ENCODE data around the gene TTI1. TPM values are rescaled to one million over a fixed set of nuclear protein-coding genes. Genes with fewer than 3 reads are reported as not detected.

TTI1 gene
- total RNA-seq, 1 experiment from 2014 or later = 26.9 TPM

DNA sequence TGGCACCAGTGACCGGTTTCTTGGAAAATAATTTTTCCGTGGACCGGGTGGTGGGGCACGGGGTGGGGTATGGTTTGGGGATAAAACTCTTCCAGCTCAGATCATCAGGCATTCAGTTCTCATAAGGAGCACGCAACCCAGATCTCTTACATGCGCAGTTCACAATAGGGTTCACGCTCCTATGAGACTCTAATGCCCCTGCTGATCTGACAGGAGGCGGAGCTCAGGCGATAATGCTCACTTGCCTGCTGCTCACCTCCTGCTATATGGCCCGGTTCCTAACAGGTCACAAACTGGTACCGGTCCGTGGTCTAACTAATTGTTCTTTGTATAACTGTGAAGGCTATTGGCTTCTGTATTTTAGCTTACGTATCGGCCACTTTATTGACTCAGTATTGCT, 78.6 kb downstream of the TTI1 start:
- Histone ChIP-seq H3K27ac (ENCODE audit: low read depth, low read length) (no peak overlapping the region), H3K27me3 (ENCODE audit: insufficient read depth, low read length) (peaks cover 8% of the 10 kb centered on the region; the same call in 1 of the 2 replicates), H3K9ac (ENCODE audit: low read length) (no peak overlapping the region), H3K4me2 (ENCODE audit: low read length) (no peak overlapping the region), H3K4me1 (ENCODE audit: control insufficient read depth in 1 of 2, insufficient read depth in 2 of 2, low read length in 2 of 2) (no peaks in the 10 kb centered on the region), H4K20me1 (ENCODE audit: insufficient read depth) (no peaks in the 10 kb centered on the region), H3K9me3 (ENCODE audit: control insufficient read depth in 1 of 2, insufficient read depth in 1 of 2, low read depth in 1 of 2, low read length in 2 of 2) (no peaks in the 10 kb centered on the region), H3K4me3 (replicated peaks in 1 of 2; ENCODE audit: low read depth in 1 of 2, low read length in 2 of 2) (no peak overlapping the region), H3K9me2 (ENCODE audit: insufficient read depth) (no peaks in the 10 kb centered on the region), H3K79me2 (ENCODE audit: insufficient read depth, low read length) (no peaks in the 10 kb centered on the region), H2AFZ (ENCODE audit: low read depth, low read length, poor library complexity, severe bottlenecking) (no peak overlapping the region), H3K36me3 (ENCODE audit: control insufficient read depth in 1 of 2, insufficient read depth in 2 of 2, low read length in 2 of 2) (no peaks in the 10 kb centered on the region)
- DNase-seq (ENCODE audit: low read depth, low spot score) (no peak), ATAC-seq (no peak)
- intact Hi-C loops (cut with micrococcal nuclease) = no loop called here
- BruUV-seq (replicated peaks) = no TSS peak
- RAD21 ChIA-PET (ENCODE audit: low non-redundant PET in 1 of 2, low total read pairs in 2 of 2, uncharacterized antibody in 2 of 2, unreplicated experiment in 2 of 2) = no interaction called here
- CTCF ChIA-PET = no interaction called here
- TF ChIP-seq EZH2phosphoT487 (IDR thresholded peaks at IDR 0.05; ENCODE audit: borderline replicate concordance) = no peak
- POLR2A ChIA-PET = no interaction called here

DNA sequence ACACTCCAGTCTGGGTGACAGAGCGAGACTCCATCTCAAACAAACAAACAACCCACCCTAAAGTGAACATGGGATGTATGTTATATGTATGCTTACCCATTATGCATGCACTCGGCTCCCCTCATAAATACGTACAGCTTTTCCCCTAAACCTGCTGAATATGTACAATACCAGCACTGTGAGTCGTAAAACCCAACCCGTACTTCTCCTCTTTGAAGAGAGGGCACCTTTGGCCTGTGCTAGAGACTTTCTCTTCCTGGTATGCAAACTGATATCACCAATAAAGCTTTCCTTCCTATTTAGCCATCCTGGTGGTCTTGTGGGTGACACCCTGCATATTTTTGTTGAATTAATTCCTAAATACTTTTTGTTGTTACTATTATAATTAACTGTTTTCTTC, 79.1 kb downstream of the TTI1 start:
- H3K4me2 ChIP-seq (ENCODE audit: low read length) = no peak overlapping the region
- no peak overlapping the region for H3K4me3 ChIP-seq (replicated peaks in 1 of 2; ENCODE audit: low read depth in 1 of 2, low read length in 2 of 2)
- ChIA-PET CTCF (no interaction called here), POLR2A (no interaction called here), RAD21 (ENCODE audit: low non-redundant PET in 1 of 2, low total read pairs in 2 of 2, uncharacterized antibody in 2 of 2, unreplicated experiment in 2 of 2) (no interaction called here)
- peaks cover 8% of the 10 kb centered on the region; the same call in 1 of the 2 replicates for H3K27me3 ChIP-seq (ENCODE audit: insufficient read depth, low read length)
- H3K27ac ChIP-seq (ENCODE audit: low read depth, low read length) = no peak overlapping the region
- no peak for DNase-seq (ENCODE audit: low read depth, low spot score)
- no peaks in the 10 kb centered on the region for H4K20me1 ChIP-seq (ENCODE audit: insufficient read depth)
- no peaks in the 10 kb centered on the region for H3K9me2 ChIP-seq (ENCODE audit: insufficient read depth)
- H3K9ac ChIP-seq (ENCODE audit: low read length) = no peak overlapping the region
- H3K4me1 ChIP-seq (ENCODE audit: control insufficient read depth in 1 of 2, insufficient read depth in 2 of 2, low read length in 2 of 2) = no peaks in the 10 kb centered on the region
- no peak overlapping the region for H2AFZ ChIP-seq (ENCODE audit: low read depth, low read length, poor library complexity, severe bottlenecking)
- no peaks in the 10 kb centered on the region for H3K36me3 ChIP-seq (ENCODE audit: control insufficient read depth in 1 of 2, insufficient read depth in 2 of 2, low read length in 2 of 2)
- no peaks in the 10 kb centered on the region for H3K79me2 ChIP-seq (ENCODE audit: insufficient read depth, low read length)
- no peaks in the 10 kb centered on the region for H3K9me3 ChIP-seq (ENCODE audit: control insufficient read depth in 1 of 2, insufficient read depth in 1 of 2, low read depth in 1 of 2, low read length in 2 of 2)
- no peak for ATAC-seq
- intact Hi-C loops (cut with micrococcal nuclease) = no loop called here
- no TSS peak for BruUV-seq (replicated peaks)
- TF ChIP-seq ZFX (IDR thresholded peaks at IDR 0.05) = no peak
- TF ChIP-seq YY1 (IDR thresholded peaks at IDR 0.05; ENCODE audit: extremely low read depth, insufficient replicate concordance, low read depth, low read length) = no peak
- no peak for TF ChIP-seq CEBPB (IDR thresholded peaks at IDR 0.05; ENCODE audit: low read depth)
- TF ChIP-seq, protein P1, sequence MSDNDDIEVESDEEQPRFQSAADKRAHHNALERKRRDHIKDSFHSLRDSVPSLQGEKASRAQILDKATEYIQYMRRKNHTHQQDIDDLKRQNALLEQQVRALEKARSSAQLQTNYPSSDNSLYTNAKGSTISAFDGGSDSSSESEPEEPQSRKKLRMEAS (IDR thresholded peaks at IDR 0.05) = no peak
- TF ChIP-seq FOSL1 (IDR thresholded peaks at IDR 0.05; ENCODE audit: low read depth) = no peak
- TF ChIP-seq, protein P2, sequence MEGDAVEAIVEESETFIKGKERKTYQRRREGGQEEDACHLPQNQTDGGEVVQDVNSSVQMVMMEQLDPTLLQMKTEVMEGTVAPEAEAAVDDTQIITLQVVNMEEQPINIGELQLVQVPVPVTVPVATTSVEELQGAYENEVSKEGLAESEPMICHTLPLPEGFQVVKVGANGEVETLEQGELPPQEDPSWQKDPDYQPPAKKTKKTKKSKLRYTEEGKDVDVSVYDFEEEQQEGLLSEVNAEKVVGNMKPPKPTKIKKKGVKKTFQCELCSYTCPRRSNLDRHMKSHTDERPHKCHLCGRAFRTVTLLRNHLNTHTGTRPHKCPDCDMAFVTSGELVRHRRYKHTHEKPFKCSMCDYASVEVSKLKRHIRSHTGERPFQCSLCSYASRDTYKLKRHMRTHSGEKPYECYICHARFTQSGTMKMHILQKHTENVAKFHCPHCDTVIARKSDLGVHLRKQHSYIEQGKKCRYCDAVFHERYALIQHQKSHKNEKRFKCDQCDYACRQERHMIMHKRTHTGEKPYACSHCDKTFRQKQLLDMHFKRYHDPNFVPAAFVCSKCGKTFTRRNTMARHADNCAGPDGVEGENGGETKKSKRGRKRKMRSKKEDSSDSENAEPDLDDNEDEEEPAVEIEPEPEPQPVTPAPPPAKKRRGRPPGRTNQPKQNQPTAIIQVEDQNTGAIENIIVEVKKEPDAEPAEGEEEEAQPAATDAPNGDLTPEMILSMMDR (IDR thresholded peaks at IDR 0.05 in 2 of 3, conservative IDR thresholded peaks at IDR 0.05 in 1 of 3; ENCODE audit: borderline replicate concordance in 1 of 3, insufficient read depth in 1 of 3, low read depth in 2 of 3, low read length in 2 of 3) = no peak
- TF ChIP-seq, protein P3, sequence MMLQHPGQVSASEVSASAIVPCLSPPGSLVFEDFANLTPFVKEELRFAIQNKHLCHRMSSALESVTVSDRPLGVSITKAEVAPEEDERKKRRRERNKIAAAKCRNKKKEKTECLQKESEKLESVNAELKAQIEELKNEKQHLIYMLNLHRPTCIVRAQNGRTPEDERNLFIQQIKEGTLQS (IDR thresholded peaks at IDR 0.05) = no peak
- no peak for TF ChIP-seq ELF1 (IDR thresholded peaks at IDR 0.05; ENCODE audit: borderline replicate concordance, low read depth)
- TF ChIP-seq, protein P4, sequence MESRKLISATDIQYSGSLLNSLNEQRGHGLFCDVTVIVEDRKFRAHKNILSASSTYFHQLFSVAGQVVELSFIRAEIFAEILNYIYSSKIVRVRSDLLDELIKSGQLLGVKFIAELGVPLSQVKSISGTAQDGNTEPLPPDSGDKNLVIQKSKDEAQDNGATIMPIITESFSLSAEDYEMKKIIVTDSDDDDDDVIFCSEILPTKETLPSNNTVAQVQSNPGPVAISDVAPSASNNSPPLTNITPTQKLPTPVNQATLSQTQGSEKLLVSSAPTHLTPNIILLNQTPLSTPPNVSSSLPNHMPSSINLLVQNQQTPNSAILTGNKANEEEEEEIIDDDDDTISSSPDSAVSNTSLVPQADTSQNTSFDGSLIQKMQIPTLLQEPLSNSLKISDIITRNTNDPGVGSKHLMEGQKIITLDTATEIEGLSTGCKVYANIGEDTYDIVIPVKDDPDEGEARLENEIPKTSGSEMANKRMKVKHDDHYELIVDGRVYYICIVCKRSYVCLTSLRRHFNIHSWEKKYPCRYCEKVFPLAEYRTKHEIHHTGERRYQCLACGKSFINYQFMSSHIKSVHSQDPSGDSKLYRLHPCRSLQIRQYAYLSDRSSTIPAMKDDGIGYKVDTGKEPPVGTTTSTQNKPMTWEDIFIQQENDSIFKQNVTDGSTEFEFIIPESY (IDR thresholded peaks at IDR 0.05; ENCODE audit: extremely low read depth, insufficient replicate concordance, low read length) = no peak
- TF ChIP-seq, protein P5, sequence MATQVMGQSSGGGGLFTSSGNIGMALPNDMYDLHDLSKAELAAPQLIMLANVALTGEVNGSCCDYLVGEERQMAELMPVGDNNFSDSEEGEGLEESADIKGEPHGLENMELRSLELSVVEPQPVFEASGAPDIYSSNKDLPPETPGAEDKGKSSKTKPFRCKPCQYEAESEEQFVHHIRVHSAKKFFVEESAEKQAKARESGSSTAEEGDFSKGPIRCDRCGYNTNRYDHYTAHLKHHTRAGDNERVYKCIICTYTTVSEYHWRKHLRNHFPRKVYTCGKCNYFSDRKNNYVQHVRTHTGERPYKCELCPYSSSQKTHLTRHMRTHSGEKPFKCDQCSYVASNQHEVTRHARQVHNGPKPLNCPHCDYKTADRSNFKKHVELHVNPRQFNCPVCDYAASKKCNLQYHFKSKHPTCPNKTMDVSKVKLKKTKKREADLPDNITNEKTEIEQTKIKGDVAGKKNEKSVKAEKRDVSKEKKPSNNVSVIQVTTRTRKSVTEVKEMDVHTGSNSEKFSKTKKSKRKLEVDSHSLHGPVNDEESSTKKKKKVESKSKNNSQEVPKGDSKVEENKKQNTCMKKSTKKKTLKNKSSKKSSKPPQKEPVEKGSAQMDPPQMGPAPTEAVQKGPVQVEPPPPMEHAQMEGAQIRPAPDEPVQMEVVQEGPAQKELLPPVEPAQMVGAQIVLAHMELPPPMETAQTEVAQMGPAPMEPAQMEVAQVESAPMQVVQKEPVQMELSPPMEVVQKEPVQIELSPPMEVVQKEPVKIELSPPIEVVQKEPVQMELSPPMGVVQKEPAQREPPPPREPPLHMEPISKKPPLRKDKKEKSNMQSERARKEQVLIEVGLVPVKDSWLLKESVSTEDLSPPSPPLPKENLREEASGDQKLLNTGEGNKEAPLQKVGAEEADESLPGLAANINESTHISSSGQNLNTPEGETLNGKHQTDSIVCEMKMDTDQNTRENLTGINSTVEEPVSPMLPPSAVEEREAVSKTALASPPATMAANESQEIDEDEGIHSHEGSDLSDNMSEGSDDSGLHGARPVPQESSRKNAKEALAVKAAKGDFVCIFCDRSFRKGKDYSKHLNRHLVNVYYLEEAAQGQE (IDR thresholded peaks at IDR 0.05; ENCODE audit: low read depth) = no peak
- TF ChIP-seq EZH2 (IDR thresholded peaks at IDR 0.05) = no peak
- TF ChIP-seq POLR2A (IDR thresholded peaks at IDR 0.05; ENCODE audit: borderline replicate concordance, extremely low read depth, insufficient read depth, insufficient read length) = no peak
